Measurements from ENCODE around the gene ADAMTSL1.

Gene ADAMTSL1

DNA sequence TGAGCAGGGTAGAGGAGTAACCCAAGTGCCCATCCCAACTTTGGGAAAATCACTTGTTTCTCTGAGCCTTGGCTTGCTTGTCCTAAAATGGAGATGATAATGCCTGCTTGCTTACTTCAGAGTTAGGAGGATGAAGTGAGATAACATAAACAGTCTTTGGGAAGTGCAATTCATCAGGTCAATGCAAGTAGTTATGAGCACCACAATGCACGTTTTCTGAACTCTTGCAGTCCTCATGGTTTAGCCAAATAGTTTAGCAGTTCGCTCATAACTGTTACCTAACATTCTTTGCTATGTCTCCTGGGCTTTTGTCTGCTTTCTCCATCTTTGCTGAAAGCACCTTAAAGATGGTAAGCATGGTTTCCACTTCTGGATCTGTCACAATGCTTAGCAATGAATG lies 270.0 kb downstream of the ADAMTSL1 start:
- no peak for DNase-seq

DNA sequence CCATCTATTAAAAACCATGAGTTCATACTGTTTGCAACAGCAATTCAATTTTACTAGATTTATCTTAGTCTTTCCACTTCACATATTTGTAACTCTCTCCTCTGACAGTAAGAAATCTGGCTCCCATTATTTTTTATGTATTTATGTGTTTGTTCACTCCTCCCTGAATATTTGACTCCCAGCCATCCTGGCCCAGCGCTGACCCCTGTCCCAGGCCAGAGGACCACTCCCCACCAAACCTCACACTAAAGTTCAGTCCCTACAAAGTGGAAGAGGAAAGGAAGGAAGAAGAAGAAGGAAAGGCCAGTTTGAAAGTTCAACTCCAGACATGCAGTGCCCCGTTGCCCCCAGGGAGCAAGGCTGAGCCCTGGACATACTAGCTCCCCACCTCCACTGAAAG lies 271.8 kb downstream of the ADAMTSL1 start:
- DNase-seq = no peak

DNA sequence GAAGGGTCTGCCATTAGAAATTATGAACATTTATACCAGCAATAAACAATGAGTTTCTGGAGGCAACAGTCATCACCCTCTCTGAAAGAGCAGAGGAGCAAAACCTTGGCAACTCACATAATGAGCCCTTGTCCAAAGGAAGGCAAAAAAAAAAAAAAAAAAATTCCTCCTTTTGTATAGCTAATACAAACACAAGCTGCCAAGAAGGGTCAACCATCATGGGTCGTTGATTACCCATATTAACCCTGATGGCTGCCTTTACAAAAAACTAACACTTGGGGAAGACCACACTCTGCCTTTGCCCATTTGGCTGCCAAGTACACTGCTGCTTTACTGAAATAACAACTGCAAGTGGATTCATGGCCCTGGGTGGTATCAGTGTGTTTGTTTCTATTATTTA lies 272.7 kb downstream of the ADAMTSL1 start:
- DNase-seq = no peak

DNA sequence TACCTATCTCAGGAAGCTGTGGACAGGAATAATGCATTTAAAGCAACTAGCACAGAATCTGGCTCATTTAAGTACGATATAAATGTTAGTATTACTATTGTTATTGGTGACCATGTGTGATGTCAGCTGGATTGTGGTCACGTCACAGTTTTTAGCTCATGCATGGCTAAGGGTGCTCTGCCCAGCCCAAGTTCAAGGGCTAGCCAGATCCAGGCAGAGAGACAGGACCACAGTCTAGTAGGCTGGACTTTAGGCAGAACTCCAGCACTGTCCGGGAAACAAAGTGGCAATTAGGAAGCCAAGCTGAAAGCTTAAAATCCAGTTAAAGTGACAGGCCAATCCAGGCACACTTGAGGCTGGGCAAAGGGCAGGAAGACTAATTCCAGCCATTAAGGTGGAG lies 273.6 kb downstream of the ADAMTSL1 start:
- DNase-seq = no peak

DNA sequence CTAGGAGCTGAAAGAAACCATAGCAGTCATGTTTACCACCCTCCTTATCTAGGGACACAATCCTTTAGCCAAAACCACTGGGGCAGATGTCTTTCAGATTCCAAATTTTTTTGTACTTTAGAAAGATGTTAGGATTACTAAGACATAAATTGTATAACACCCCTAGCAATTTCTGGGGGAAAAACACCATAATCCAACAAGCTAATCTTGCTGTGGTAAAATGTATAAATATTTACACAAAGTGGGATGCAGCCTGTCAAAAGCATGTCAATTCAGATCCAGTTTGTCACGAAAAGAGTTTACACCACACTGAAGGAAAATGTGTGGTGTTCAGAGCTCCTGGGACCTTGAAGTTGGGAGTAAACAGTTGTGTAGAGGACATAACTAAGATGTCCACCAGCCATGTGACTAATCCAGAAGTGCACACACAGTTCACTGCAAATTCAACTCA lies 274.3 kb downstream of the ADAMTSL1 start:
- no peak for DNase-seq

DNA sequence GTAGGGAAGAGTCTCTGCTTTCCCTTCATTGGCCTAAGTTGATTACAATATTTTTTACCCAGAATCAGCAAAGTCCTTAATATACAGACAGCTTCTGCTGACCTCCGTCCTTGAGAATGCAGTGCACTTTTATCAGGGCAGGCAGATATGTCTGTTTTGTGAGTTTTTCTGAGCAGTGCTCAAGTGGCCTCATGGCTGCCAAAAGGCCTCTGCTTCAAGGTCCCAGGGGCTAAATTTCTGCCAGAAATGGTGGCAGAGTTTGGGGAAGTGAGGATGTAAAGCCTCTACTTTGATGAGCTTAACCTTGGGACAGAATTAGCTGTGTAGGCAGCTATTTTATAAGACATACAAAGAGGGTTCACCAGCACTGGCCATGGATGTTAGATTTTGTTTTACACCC lies 275.8 kb downstream of the ADAMTSL1 start:
- no peak for DNase-seq

DNA sequence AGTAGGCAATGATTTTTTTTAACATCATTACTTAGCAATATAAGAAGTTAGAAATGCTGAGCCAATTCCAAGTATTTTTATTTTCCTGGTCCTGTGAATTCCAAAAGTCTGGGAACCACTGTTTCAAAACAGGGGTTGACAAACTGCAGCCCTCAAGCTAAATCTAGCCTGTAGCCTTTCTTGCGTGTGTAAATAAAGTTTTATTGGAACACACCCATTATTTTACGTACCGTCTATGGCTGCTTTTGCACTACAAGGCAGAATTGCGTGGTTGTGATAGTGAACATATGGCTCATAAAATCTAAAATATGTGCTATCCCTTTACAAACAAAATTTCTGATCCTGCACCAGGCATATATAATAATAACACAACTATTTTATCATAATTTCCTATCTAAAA lies 280.0 kb downstream of the ADAMTSL1 start:
- DNase-seq = no peak

DNA sequence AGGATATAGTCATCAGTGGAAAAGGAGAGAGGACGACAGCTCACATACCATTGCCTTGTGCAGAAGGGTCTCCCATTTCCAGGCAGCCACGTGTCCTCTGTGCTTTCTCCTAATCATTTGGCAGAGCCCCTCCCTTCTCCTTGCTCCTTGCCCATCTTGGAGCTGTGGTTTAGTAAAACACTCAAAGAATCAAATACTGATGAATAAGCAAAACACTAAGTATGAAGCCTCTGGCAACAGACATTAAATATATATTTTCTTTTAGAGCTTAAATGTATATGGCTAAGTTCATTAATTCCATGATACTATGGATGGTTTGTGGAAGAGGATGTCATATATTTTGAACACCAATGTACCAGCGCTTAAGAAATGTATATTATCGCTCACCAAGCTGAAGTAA lies 280.6 kb downstream of the ADAMTSL1 start:
- no peak for DNase-seq

DNA sequence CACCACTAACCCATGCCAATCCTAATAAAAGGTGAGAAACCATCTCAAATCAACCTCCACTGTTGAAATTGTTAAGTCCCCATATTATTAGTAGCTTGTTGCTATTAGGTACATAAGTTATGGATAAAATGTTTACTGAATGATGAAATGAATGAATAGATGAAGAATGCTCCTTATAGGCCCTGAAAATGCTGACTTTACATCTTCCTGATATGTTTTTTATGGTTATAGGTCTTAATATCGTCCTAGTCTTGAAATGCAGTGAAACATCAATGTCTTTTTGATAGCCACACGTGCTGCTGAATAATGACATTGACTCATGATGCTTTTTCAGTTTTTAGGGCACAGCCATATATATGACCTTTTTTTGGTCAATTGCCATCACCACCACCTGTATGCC lies 281.3 kb downstream of the ADAMTSL1 start:
- DNase-seq = no peak

DNA sequence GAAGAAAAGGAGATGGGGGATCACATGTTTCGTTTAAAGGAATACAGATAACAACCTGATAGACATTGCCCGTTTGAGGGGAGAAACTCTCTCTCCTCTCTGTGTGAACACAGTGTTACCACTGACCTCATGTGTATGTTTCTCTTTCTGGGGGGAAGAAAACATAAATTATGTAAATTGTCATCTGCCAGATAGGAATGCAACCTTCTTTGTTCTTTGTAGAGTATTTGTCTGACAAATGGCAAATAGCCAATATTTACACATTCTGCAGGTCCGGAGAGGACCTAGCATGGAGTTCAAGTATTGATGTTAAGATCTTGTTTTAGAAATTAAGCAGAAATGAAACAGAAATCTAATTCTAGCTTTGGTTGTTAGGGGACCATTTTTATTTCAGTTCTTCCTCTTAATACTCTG lies 282.8 kb downstream of the ADAMTSL1 start:
- no peak for DNase-seq

DNA sequence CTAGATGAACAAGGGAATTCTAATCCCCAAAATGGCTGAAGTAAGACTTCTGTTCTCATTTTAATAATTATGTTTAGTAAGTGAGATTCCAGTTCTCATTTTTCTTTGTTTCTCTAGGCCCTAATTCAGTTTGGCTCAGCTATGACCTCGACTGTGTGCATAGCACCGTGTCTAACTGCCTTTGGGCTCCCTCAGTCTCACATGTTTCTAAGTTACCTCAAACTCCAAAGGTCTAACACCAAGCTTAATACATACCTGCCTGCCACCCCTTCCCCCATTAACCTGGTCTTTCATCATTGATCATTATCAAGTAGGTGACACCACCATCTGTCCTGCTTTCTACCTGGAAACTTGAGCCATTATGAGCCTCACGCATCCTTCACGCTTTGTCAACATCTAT lies 285.9 kb downstream of the ADAMTSL1 start:
- DNase-seq = no peak

DNA sequence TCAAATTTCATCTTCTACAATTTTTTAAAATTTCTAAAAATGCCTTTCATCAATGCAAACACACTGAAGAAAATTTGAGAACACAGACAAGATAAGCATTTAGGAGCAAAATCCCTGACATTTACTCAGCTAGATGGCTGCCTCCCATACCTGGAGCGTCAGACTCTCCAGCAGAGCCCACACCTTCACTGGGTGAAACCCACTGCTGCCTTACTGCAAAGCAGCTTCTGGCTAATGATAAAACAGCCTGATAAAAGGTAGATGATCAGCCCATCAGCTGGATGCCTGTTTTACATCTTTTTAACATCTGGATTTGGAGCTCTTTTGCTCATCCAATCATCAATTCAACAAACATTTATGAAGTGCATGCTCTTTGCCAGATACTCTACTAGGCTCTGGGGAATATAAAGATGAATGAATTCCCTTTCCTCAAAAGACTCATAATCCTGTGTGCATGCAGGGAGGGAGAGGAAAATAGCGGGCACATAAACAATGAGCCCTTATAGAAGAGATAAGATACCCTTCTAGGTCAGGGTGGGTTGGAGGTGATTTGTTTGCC lies 287.9 kb downstream of the ADAMTSL1 start:
- DNase-seq = no peak

DNA sequence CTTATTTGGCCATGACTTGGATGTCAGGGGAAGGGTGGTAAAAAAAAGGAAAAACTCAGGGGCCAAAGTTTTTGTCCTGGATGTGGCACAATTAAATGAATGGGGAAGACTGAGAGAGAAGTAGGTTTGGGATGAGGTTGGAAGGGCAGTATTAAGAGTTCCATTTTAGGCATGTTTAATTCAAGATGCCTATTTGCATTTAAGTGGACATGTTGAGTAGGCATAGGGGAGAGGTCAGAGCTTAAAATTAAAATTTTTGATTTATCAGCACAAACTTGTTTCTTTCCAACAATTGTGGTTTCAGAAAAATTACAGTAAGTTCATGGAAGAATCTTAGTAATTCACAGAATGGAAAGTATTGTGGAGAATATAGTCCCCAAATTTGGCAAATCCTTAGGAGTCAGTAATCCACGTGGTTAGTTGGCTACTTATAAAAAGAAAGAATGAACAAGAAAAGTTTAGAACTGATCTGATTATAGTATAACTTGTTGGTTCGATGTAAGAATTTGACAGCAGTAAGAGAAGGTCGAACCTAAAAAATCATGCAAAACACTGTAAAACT lies 293.1 kb downstream of the ADAMTSL1 start:
- no peak for DNase-seq

DNA sequence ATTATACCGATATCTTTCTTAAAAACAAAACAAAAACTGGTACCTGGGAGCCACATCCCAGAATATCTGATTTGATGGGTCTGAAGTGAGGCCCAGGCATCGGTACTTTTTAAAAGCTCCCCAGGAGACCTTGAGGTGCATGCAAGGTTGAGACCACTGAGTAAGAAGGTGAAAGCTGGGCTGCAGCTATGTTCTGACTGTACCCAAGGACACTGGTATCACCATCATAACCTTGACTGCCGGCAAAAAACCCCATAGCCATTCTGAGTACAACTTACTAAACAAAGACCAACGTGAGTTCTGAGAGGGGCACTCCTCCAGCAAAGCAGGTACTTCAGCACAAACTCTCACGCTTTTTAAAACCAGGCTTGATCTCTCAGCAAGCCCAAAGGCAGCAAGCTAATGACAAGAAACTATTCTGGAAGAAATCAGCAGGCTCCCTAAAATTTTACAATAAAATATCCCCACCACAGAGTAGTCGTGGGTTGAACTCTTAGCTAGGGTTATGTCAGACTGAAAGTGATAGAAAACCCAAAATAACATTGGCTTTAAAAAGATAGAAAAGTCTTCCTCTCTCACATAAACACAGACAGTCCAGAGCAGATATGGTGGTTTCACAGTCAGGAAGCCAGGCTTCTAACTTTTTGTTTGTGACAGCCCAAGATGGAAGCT lies 295.1 kb downstream of the ADAMTSL1 start:
- no peak for DNase-seq

DNA sequence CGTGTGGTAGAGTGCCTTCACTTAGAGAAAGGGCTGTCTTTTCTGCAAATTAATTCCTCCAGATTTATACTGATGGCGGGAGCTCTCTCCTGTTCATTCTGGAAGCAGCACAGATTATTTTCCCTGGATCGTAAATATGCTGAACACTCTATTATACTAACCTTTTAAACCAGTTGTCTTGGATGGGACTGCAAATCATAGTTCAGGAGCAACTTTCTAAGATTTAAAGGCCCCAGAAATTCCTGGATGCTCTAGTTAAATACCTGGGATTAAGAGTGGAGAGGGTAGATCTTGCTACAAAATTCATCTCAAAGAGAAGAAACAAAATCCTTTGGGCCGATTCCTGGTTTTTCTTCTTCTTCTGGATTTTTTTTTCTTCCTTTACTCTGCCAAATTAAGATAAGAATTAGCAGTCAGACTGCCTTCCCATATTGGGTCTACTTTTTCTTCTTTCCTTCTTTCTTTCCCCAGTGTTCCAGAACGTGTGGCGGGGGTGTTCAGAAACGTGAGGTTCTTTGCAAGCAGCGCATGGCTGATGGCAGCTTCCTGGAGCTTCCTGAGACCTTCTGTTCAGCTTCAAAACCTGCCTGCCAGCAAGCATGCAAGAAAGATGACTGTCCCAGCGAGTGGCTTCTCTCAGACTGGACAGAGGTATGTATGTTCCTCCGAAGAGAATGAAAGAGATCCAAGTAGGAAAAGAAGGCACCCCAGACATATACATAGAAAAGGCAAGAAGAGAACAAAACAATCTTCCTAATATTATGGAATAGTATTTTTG lies 296.4 kb downstream of the ADAMTSL1 start:
- no peak for DNase-seq

DNA sequence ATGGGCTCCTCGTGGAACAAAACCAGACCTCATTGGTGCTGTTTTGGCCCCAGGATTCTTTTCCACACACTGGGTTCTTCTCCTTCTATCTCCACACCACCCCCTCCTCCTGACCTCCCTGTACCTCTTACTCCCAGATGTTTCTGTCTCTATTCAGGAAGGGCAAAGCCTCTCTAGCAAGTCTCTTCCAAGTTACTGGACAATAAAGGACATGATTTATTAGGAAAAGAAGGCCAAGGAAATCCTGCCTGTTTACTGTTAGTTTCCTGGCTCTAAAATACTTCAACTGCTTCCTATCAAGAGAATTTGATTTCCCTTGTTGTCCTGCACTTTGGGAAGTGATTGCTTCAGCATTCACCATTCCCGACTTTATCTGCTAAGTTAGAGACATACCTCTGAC lies 297.1 kb downstream of the ADAMTSL1 start:
- no peak for DNase-seq

DNA sequence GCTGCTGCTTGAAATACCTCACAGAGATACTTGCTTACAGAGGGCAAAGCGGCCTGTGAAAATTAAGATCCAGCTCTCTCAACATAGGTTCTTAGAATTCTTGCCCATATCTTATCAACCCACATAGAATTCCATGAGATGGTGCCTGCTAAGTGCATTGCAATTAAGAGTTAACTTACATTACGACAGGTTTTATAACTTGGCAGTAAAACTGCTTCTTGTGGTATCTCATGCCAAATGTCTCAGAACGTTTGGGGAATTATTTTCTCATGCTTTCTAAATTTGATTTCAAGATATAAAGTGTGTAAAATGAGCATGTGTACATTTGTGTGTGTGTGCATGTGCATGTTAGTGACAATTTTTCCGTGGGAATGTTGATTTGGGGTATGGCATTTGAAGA lies 297.8 kb downstream of the ADAMTSL1 start:
- no peak for DNase-seq

DNA sequence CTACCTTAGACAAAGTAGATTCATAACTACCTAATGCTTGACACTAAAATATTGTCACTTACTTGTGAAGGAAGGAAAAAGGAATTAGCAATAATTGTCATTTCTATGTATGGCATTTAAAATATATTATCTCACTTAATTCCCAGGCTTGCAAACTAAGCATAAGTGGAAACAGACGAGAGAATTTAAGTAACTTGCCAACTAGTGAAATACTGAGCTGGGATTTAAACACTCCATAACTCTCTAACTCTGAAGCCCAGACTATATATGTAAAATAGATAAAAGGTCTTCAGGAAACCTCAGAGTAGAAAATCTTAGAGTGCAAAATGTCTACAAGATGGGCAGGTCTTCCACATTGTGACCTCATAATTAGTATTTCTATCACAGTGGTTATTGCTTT lies 301.3 kb downstream of the ADAMTSL1 start:
- DNase-seq = no peak

DNA sequence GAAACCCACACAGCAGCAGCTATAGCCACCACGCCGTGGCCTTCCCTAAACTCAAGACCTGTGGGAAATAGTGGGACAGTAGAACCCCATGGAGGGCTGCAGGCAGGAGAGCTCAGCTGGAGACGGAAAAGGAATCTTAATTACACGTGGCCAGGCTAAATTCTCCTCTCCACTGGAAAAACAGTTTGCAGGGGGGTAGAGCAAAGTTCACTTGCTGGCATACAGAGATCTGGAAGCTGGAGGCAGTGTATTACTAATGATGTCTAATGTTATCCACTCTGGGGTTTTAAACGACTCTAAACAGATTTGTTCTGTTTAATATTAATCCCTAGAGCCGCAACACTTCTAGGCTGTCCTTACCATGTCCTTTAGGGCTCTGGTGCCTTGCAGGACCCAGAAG lies 302.0 kb downstream of the ADAMTSL1 start:
- DNase-seq = no peak

DNA sequence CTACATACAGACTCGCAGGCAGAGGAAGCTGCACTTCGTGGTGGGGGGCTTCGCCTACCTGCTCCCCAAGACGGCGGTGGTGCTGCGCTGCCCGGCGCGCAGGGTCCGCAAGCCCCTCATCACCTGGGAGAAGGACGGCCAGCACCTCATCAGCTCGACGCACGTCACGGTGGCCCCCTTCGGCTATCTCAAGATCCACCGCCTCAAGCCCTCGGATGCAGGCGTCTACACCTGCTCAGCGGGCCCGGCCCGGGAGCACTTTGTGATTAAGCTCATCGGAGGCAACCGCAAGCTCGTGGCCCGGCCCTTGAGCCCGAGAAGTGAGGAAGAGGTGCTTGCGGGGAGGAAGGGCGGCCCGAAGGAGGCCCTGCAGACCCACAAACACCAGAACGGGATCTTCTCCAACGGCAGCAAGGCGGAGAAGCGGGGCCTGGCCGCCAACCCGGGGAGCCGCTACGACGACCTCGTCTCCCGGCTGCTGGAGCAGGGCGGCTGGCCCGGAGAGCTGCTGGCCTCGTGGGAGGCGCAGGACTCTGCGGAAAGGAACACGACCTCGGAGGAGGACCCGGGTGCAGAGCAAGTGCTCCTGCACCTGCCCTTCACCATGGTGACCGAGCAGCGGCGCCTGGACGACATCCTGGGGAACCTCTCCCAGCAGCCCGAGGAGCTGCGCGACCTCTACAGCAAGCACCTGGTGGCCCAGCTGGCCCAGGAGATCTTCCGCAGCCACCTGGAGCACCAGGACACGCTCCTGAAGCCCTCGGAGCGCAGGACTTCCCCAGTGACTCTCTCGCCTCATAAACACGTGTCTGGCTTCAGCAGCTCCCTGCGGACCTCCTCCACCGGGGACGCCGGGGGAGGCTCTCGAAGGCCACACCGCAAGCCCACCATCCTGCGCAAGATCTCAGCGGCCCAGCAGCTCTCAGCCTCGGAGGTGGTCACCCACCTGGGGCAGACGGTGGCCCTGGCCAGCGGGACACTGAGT lies 303.2 kb downstream of the ADAMTSL1 start:
- no peak for DNase-seq

DNA sequence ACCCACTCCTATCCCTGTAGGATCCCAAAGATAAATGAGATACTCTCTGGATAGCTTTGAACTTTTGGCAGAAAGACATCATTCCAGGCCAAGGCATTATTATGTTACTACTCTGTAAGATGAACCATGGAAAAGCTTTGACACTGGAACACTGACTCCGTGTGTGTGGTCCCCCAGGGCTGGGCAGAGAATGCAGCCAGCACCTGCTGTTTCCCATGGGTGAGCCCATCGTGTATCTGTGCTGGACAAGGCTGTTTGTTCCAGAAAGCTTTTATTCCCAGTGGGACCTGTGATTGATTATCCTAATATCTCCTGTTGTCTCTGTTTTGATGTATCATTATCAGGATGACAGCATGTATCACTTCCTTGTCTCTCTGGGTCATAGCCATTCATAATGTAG lies 304.2 kb downstream of the ADAMTSL1 start:
- no peak for DNase-seq

DNA sequence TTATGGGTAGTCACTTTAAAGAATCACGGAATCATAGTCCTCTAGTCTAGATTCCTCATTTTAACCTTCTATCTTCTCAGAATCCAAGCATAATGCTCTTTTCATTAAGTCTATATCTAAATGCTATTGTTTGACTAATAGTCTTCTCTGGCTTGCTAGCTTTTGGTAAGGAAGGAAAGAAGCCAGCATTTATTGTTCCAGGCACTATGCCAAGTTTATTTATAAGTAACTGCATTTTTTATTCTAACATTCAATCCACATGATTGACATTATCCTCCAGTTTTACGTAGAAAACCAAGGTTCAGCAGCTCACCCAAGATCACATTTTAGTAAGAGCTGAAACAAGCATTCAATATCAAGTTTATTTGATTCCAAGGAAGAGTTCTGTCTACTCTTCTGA lies 304.9 kb downstream of the ADAMTSL1 start:
- no peak for DNase-seq

DNA sequence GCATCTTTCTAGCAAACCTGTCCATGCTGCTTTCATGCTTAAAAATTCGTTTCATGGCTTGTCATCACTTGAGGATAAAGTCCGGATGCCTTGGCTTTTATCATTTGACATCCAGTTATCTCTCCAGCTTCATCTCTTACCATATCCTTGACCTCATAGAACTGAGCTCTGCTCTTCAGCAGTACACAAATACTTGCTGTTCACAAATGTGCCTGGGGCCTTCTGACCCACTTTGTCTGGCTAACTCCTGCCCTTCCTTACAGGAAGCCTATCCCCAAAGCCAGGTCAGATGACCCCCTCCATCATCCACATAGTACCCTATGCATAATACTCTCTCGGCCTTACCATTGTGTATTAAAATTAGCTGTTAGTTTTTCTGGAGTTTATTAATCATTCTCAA lies 310.0 kb downstream of the ADAMTSL1 start:
- DNase-seq = no peak
